SK-N-SH (cell line): ENCODE data around the gene MPO. TPM values are rescaled to one million over a fixed set of nuclear protein-coding genes. Genes with fewer than 3 reads are reported as not detected.
A peak's percentile ranks its signal among the peaks of the same experiment; 100 is the strongest.

Experiments
- CTCF ChIA-PET: fragments of 300-600, 350-600 bp; formaldehyde crosslinking; extraction: SDS; loops from one replicate; lab custom pipeline; 2021; lab: Yijun Ruan, JAX
- POLR2A ChIA-PET: fragments of 350-600 bp; sonication (Branson Sonifier 250); formaldehyde crosslinking; extraction: SDS; loops from one replicate; lab custom pipeline; 2020; ENCODE audit warnings: antibody characterized with exemption, inconsistent platforms; lab: Yijun Ruan, JAX
- DNase-seq: peaks from one replicate; pipeline ENCODE4 v3.0.0; 2012
- H2AFZ ChIP-seq: fragments of 200-600 bp; sonication (generic); 2 replicates; pipeline ENCODE4 v1.8.1; 2016; ENCODE audit warnings: antibody characterized with exemption, mild to moderate bottlenecking, low read depth
- H3F3A ChIP-seq: fragments of 200-600 bp; sonication (generic); replicated peaks from 2 replicates; pipeline ENCODE3; 2016; ENCODE audit warnings: antibody characterized with exemption, mild to moderate bottlenecking; ENCODE audit not compliant: insufficient read depth
- H3K27ac ChIP-seq, 2 experiments: fragments of 200-500 bp in 1 of 2; fragments of 200-600 bp in 1 of 2; sonication (Bioruptor generic) in 1 of 2; sonication (generic), shearing (Covaris generic) in 1 of 2; 2 replicates each; pipeline versions ENCODE4 v1.5.1 to v1.6.1; 2014 to 2016; ENCODE audit warnings: low read depth in 2 of 2, inconsistent platforms in 1 of 2, low read length in 1 of 2, mild to moderate bottlenecking in 1 of 2, mixed read lengths in 1 of 2
- H3K27me3 ChIP-seq: fragments of 200-600 bp; sonication (generic), shearing (Covaris generic); 2 replicates; pipeline ENCODE4 v1.6.1; 2016; ENCODE audit warnings: mixed run types; ENCODE audit not compliant: insufficient read depth
- H3K36me3 ChIP-seq, 2 experiments: fragments of 200-500 bp in 1 of 2; fragments of 200-600 bp in 1 of 2; sonication (Bioruptor generic) in 1 of 2; sonication (generic) in 1 of 2; replicated peaks in 1 of 2; 2 replicates each; pipeline versions ENCODE3 to v1.5.1; 2014 to 2016; ENCODE audit warnings: low read length in 1 of 2, mild to moderate bottlenecking in 1 of 2; ENCODE audit not compliant: insufficient read depth in 2 of 2, control insufficient read depth in 1 of 2
- H3K4me1 ChIP-seq, 2 experiments: fragments of 200-500 bp in 1 of 2; fragments of 200-600 bp in 1 of 2; sonication (Bioruptor generic) in 1 of 2; sonication (generic), shearing (Covaris generic) in 1 of 2; 2 replicates each; pipeline versions ENCODE4 v1.5.1 to v1.6.1; 2014 to 2016; ENCODE audit warnings: low read depth in 1 of 2, low read length in 1 of 2, mixed run types in 1 of 2; ENCODE audit not compliant: insufficient read depth in 2 of 2, control insufficient read depth in 1 of 2
- H3K4me2 ChIP-seq: fragments of 200-600 bp; sonication (generic), shearing (Covaris generic); 2 replicates; pipeline ENCODE4 v1.6.1; 2017; ENCODE audit warnings: mixed run types
- H3K4me3 ChIP-seq, 2 experiments: fragments of 200-500 bp in 1 of 2; fragments of 200-600 bp in 1 of 2; sonication (Bioruptor generic) in 1 of 2; sonication (generic), shearing (Covaris generic) in 1 of 2; 2 replicates each; pipeline versions ENCODE4 v1.5.1 to v1.8.1; 2014 to 2016; ENCODE audit warnings: low read depth in 2 of 2, inconsistent platforms in 1 of 2, low read length in 1 of 2, mild to moderate bottlenecking in 1 of 2, mixed read lengths in 1 of 2, moderate library complexity in 1 of 2
- H3K79me2 ChIP-seq: fragments of 200-600 bp; sonication (generic); 2 replicates; pipeline ENCODE4 v1.8.1; 2017; ENCODE audit warnings: mild to moderate bottlenecking; ENCODE audit not compliant: insufficient read depth
- H3K9ac ChIP-seq: fragments of 200-600 bp; sonication (generic); 2 replicates; pipeline ENCODE4 v1.6.1; 2017; ENCODE audit warnings: mixed run types
- H3K9me2 ChIP-seq: fragments of 200-600 bp; sonication (generic); 2 replicates; pipeline ENCODE4 v1.6.1; 2017; ENCODE audit warnings: mixed run types
- H3K9me3 ChIP-seq: fragments of 200-600 bp; sonication (generic); 2 replicates; pipeline ENCODE4 v1.6.1; 2017; ENCODE audit warnings: mixed run types, mild to moderate bottlenecking, moderate library complexity
- H4K20me1 ChIP-seq: fragments of 200-600 bp; sonication (generic); 2 replicates; pipeline ENCODE4 v1.6.1; 2017; ENCODE audit warnings: mild to moderate bottlenecking, mixed run types; ENCODE audit not compliant: insufficient read depth
- EP300 ChIP-seq, 2 experiments: IDR thresholded peaks; 2 replicates each; pipeline versions ENCODE4 v1.4.0 to v1.6.1; 2012; ENCODE audit warnings: borderline replicate concordance in 1 of 2, low read depth in 1 of 2, low read length in 1 of 2
- MXI1 ChIP-seq: IDR thresholded peaks from 2 replicates; pipeline ENCODE4 v1.6.1; 2012; ENCODE audit warnings: mild to moderate bottlenecking, low read depth, low read length, improper control_type of control experiment
- NFIC ChIP-seq: IDR thresholded peaks from 2 replicates; pipeline ENCODE4 v1.4.0; 2012; ENCODE audit warnings: borderline replicate concordance
- NRF1 ChIP-seq: IDR thresholded peaks from 2 replicates; pipeline ENCODE4 v1.6.1; 2012; ENCODE audit warnings: low read depth, mild to moderate bottlenecking, low read length
- POLR2AphosphoS5 ChIP-seq: IDR thresholded peaks from 2 replicates; pipeline ENCODE4 v1.6.1; 2012; ENCODE audit warnings: low read depth, low read length
- RAD21 ChIP-seq: IDR thresholded peaks from 2 replicates; pipeline ENCODE4 v1.6.1; 2012; ENCODE audit warnings: mild to moderate bottlenecking, low read length
- USF1 ChIP-seq: IDR thresholded peaks from 2 replicates; pipeline ENCODE4 v1.4.0; 2012; ENCODE audit warnings: low read depth, borderline replicate concordance
- USF2 ChIP-seq: fragments of 150-350 bp; IDR thresholded peaks from 2 replicates; pipeline ENCODE4 v1.6.1; 2017; ENCODE audit warnings: antibody characterized with exemption, low read length, low read depth, borderline replicate concordance
- WGBS: methylation state at CpG from one replicate; pipeline ENCODE4 v1.1.6; 2017; ENCODE audit warnings: low lambda C conversion rate; 5-methylcytosine and 5-hydroxymethylcytosine counted together
- polyA plus RNA-seq, 3 experiments: library from polyadenylated mRNA; depleted of rRNA; stranded (reverse); fragments of >200 nt; gene quantifications; 2 replicates each; pipeline ENCODE4 v1.2.3, GENCODE V29; 2012
- TF ChIP-seq, protein P1 (sequence below): IDR thresholded peaks from 2 replicates; pipeline ENCODE4; 2012
- TF ChIP-seq, protein P2 (sequence below): IDR thresholded peaks from 2 replicates; pipeline ENCODE4 v1.4.0; 2012; ENCODE audit warnings: low read depth

The MPO gene
- polyA plus RNA-seq, 1 of the 3 experiments (the other 2 are of a cell fraction): not detected

- WGBS: 60% methylated on average over 16 of the region's 19 CpGs
- no peaks in the 10 kb centered on the region for H4K20me1 ChIP-seq
- TF ChIP-seq, protein P1, sequence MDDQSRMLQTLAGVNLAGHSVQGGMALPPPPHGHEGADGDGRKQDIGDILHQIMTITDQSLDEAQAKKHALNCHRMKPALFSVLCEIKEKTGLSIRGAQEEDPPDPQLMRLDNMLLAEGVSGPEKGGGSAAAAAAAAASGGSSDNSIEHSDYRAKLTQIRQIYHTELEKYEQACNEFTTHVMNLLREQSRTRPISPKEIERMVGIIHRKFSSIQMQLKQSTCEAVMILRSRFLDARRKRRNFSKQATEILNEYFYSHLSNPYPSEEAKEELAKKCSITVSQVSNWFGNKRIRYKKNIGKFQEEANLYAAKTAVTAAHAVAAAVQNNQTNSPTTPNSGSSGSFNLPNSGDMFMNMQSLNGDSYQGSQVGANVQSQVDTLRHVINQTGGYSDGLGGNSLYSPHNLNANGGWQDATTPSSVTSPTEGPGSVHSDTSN: no peak
- no peak overlapping the region for H3K4me2 ChIP-seq
- H3K27me3 ChIP-seq: peaks cover 6% of the 10 kb centered on the region; the same call in 1 of the 2 replicates
- ChIA-PET POLR2A (interaction anchor here (1.9 kb wide), 1 partner anchor 46 kb away, joined by 4 read pairs; the partner anchor contains the start of gene SUPT4H1), CTCF (interaction anchor here (1.2 to 3.4 kb wide), 6 partner anchors 8 to 44 kb away, joined by 3 to 21 read pairs (median 7); no protein-coding TSS in a partner anchor)
- no peaks in the 10 kb centered on the region for H3K9me2 ChIP-seq
- no peak overlapping the region for H3K27ac ChIP-seq
- no peak overlapping the region for H3K9ac ChIP-seq
- H3K36me3 ChIP-seq: no peaks in the 10 kb centered on the region
- no peak overlapping the region for H3K4me3 ChIP-seq
- no peaks in the 10 kb centered on the region for H3K79me2 ChIP-seq
- H3F3A ChIP-seq: no peaks in the 10 kb centered on the region
- no peaks in the 10 kb centered on the region for H3K9me3 ChIP-seq
- DNase-seq: peak; percentile 28
- H3K4me1 ChIP-seq: peaks cover 0 to 3% of the 10 kb centered on the region in 2 experiments; a peak in 1 of 4 replicates
- H2AFZ ChIP-seq: no peak overlapping the region
These were observed 25.6 kb upstream of the MPO start for GRCh38 chr17:58306131-58306951.

GRCh38 chr17:58305626-58306025 is 24.9 kb upstream of the MPO start:
- WGBS: 63% methylated on average over 8 of the region's 8 CpGs
- H3K79me2 ChIP-seq: no peaks in the 10 kb centered on the region
- no peaks in the 10 kb centered on the region for H3K36me3 ChIP-seq
- no peaks in the 10 kb centered on the region for H3F3A ChIP-seq
- no peak overlapping the region for H3K4me2 ChIP-seq
- DNase-seq: no peak
- H4K20me1 ChIP-seq: no peaks in the 10 kb centered on the region
- ChIA-PET POLR2A (interaction anchor here (1.9 kb wide), 1 partner anchor 47 kb away, joined by 4 read pairs; the partner anchor contains the start of gene SUPT4H1), CTCF (interaction anchor here (1.1 to 3.4 kb wide), 14 partner anchors 9 to 158 kb away, joined by 3 to 29 read pairs (median 6); partner anchors contain the start of gene RNF43)
- no peak overlapping the region for H3K27ac ChIP-seq
- H3K4me3 ChIP-seq: no peak overlapping the region
- no peaks in the 10 kb centered on the region for H3K9me3 ChIP-seq
- H3K9ac ChIP-seq: no peak overlapping the region
- H3K27me3 ChIP-seq: peaks cover 11% of the 10 kb centered on the region; the same call in 1 of the 2 replicates
- H3K9me2 ChIP-seq: no peaks in the 10 kb centered on the region
- peaks cover 0 to 3% of the 10 kb centered on the region in 2 experiments; a peak in 1 of 4 replicates for H3K4me1 ChIP-seq
- no peak for TF ChIP-seq NRF1
- no peak for TF ChIP-seq MXI1
- TF ChIP-seq USF1: no peak
- TF ChIP-seq, protein P2, sequence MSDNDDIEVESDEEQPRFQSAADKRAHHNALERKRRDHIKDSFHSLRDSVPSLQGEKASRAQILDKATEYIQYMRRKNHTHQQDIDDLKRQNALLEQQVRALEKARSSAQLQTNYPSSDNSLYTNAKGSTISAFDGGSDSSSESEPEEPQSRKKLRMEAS: no peak
- TF ChIP-seq NFIC: no peak
- TF ChIP-seq EP300 (IDR thresholded peaks at IDR 0.05; ENCODE audit: borderline replicate concordance in 1 of 2, low read depth in 1 of 2, low read length in 1 of 2): no peak
- TF ChIP-seq USF2: no peak
- no peak for TF ChIP-seq RAD21
- no peak for TF ChIP-seq POLR2AphosphoS5
- no peak overlapping the region for H2AFZ ChIP-seq
